CD4-positive, alpha-beta T cell (primary cell): Measurements from ENCODE around the gene TEK. TPM values are rescaled to one million over a fixed set of nuclear protein-coding genes. Genes with fewer than 3 reads are reported as not detected.

Experiments
- ATAC-seq: fragments of 200-7000 bp; cut with Tn5 transposase; one replicate; pipeline ENCODE4 v1.10.0; 2022; ENCODE audit warnings: mild to moderate bottlenecking; ENCODE audit not compliant: poor library complexity
- CTCF ChIA-PET: fragments of 350-600 bp; sonication (Branson Sonifier 250); formaldehyde crosslinking; loops from one replicate; lab custom pipeline; 2021; ENCODE audit warnings: antibody characterized with exemption, inconsistent platforms; lab: Charles Lee
- POLR2A ChIA-PET: fragments of 350-600 bp; sonication (Branson Sonifier 250); formaldehyde crosslinking; loops from one replicate; lab custom pipeline; 2021; ENCODE audit warnings: antibody characterized with exemption, inconsistent platforms; lab: Charles Lee
- DNase-seq, 14 experiments: peaks; one replicate each; pipeline ENCODE4 v3.0.0-alpha.2; 2013 to 2020; ENCODE audit warnings: mixed read lengths in 2 of 14
- H3K27ac ChIP-seq, 2 donors: one replicate each; pipeline versions ENCODE4 v1.5.1 to v1.7.0; 2013; ENCODE audit warnings: low read length in 2 of 2, low read depth in 1 of 2, mild to moderate bottlenecking in 1 of 2
- H3K27me3 ChIP-seq, 2 experiments: 1 replicate in 1 of 2; 2 replicates in 1 of 2; pipeline versions ENCODE4 v1.6.1 to v1.7.0; 2013; ENCODE audit warnings: low read length in 2 of 2, control low read depth in 1 of 2, mild to moderate bottlenecking in 1 of 2, moderate library complexity in 1 of 2; ENCODE audit not compliant: insufficient read depth in 2 of 2, control insufficient read depth in 1 of 2
- H3K36me3 ChIP-seq: one replicate; pipeline ENCODE4 v1.6.1; 2013; ENCODE audit warnings: low read length, control low read depth; ENCODE audit not compliant: insufficient read depth
- H3K4me1 ChIP-seq: one replicate; pipeline ENCODE4 v1.6.1; 2013; ENCODE audit warnings: low read length, control low read depth; ENCODE audit not compliant: insufficient read depth
- H3K4me3 ChIP-seq: one replicate; pipeline ENCODE4 v1.5.1; 2013; ENCODE audit warnings: mild to moderate bottlenecking, low read length, moderate library complexity
- H3K9me3 ChIP-seq, 2 experiments: 1 replicate in 1 of 2; 2 replicates in 1 of 2; pipeline versions ENCODE4 v1.6.1 to v1.7.0; 2013; ENCODE audit warnings: low read length in 2 of 2, mild to moderate bottlenecking in 2 of 2, control low read depth in 1 of 2, moderate library complexity in 1 of 2; ENCODE audit not compliant: control insufficient read depth in 1 of 2, insufficient read depth in 1 of 2
- H3K27ac Mint-ChIP-seq: one replicate; pipeline ENCODE4 v1.8.0; 2020; ENCODE audit warnings: mixed read lengths
- H3K27me3 Mint-ChIP-seq: one replicate; pipeline ENCODE4 v1.8.0; 2021; ENCODE audit warnings: mixed read lengths
- H3K36me3 Mint-ChIP-seq: one replicate; pipeline ENCODE4 v1.8.0; 2021; ENCODE audit warnings: low read depth, mixed read lengths
- H3K4me1 Mint-ChIP-seq: one replicate; pipeline ENCODE4 v1.8.0; 2021; ENCODE audit warnings: low read depth, mixed read lengths
- H3K4me3 Mint-ChIP-seq: one replicate; pipeline ENCODE4 v1.8.0; 2020; ENCODE audit warnings: mild to moderate bottlenecking, mixed read lengths
- H3K9me3 Mint-ChIP-seq: one replicate; pipeline ENCODE4 v1.8.0; 2020; ENCODE audit warnings: mixed read lengths
- intact Hi-C, 2 experiments: fragments of 100-400 bp; cut with DNase I in 1 of 2; cut with micrococcal nuclease in 1 of 2; formaldehyde crosslinking; loops; one replicate each; pipeline versions ENCODE4 v1.15.1 to v1.9.0; 2023 to 2025; cut with DNase I, micrococcal nuclease
- total RNA-seq, 174 experiments: library from RNA in 2 of 174; stranded (reverse) in 2 of 174; gene quantifications; one replicate each; pipeline ENCODE4 v1.2.3 and lab custom pipeline; 2021 to 2026
- TF ChIP-seq, protein P1 (sequence below): fragments of 200-600 bp; IDR thresholded peaks from one replicate; pipeline ENCODE4 v1.8.0; 2022; ENCODE audit warnings: antibody characterized with exemption, mild to moderate bottlenecking

The TEK gene
- total RNA-seq, 2 experiments from 2014 or later: not detected

DNA sequence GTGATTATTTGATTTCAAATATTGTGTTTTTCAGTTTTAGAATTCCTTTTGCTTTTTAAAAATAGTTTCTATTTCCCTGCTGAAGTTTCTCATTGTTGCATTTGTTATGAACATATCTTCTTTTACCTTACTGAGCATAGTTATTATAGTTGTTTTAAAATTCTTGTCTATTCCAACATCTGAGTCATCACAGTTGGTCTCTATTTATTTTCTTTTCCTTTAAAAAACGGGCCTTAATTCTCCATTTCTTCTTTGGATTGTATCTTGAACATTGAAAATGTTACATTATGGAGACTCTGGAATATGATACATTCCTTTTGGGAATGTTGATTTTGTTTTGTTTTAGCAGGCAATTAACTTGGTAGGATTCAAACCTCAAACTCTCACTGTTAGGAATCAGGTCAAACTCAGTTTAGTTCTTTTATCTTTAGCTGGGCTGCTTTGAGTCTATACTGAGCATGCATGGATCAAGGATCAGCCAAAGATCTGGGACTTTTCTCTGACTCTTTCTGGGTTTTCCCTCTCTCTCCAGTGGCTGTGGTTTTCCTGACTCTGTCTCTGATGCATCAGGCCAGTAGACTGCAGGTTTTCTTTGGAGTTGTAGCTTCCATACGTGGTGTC lies 70.3 kb downstream of the TEK start:
- ATAC-seq: no peak
- Mint-ChIP-seq H3K4me1 (no peaks in the 10 kb centered on the region), H3K27ac (no peak overlapping the region), H3K27me3 (peaks cover 7% of the 10 kb centered on the region), H3K9me3 (peaks cover 3% of the 10 kb centered on the region), H3K36me3 (no peaks in the 10 kb centered on the region), H3K4me3 (no peak overlapping the region)
- H3K36me3 ChIP-seq: no peaks in the 10 kb centered on the region
- H3K27me3 ChIP-seq: no peaks in the 10 kb centered on the region
- CTCF ChIA-PET: no interaction called here
- intact Hi-C loops: no loop called here
- H3K27ac ChIP-seq: no peak overlapping the region
- POLR2A ChIA-PET: no interaction called here
- TF ChIP-seq, protein P1, sequence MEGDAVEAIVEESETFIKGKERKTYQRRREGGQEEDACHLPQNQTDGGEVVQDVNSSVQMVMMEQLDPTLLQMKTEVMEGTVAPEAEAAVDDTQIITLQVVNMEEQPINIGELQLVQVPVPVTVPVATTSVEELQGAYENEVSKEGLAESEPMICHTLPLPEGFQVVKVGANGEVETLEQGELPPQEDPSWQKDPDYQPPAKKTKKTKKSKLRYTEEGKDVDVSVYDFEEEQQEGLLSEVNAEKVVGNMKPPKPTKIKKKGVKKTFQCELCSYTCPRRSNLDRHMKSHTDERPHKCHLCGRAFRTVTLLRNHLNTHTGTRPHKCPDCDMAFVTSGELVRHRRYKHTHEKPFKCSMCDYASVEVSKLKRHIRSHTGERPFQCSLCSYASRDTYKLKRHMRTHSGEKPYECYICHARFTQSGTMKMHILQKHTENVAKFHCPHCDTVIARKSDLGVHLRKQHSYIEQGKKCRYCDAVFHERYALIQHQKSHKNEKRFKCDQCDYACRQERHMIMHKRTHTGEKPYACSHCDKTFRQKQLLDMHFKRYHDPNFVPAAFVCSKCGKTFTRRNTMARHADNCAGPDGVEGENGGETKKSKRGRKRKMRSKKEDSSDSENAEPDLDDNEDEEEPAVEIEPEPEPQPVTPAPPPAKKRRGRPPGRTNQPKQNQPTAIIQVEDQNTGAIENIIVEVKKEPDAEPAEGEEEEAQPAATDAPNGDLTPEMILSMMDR: no peak
- no peak for DNase-seq
- no peaks in the 10 kb centered on the region for H3K4me1 ChIP-seq
- H3K9me3 ChIP-seq: peaks cover 0 to 4% of the 10 kb centered on the region in 2 experiments
- no peak overlapping the region for H3K4me3 ChIP-seq

DNA sequence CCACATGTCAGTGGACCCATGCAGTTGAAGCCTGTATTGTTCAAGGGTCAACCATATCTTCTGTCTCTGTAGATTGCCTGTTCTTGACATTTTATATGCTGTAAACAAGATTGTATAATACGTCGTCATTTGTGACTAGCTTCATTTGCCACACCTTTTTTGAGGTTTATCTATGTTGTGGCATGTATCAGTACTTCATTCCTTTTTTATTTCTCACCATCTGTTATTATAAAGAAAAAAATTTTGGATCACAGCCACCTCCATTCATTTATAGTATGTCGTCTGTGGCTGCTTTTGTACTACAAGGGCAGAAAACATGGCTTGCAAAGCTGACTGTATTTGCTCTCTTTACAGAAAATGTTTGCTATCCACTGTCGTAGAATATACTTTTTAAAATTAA lies 72.4 kb downstream of the TEK start:
- H3K9me3 Mint-ChIP-seq: peaks cover 3% of the 10 kb centered on the region
- no peak overlapping the region for H3K27ac Mint-ChIP-seq
- TF ChIP-seq, protein P1: no peak
- ChIA-PET POLR2A (no interaction called here), CTCF (no interaction called here)
- no peak overlapping the region for H3K4me3 ChIP-seq
- H3K27ac ChIP-seq: no peak overlapping the region
- no peaks in the 10 kb centered on the region for H3K27me3 ChIP-seq
- no peak overlapping the region for H3K4me3 Mint-ChIP-seq
- H3K36me3 Mint-ChIP-seq: no peaks in the 10 kb centered on the region
- no peaks in the 10 kb centered on the region for H3K4me1 ChIP-seq
- DNase-seq: no peak
- H3K4me1 Mint-ChIP-seq: no peaks in the 10 kb centered on the region
- no peaks in the 10 kb centered on the region for H3K36me3 ChIP-seq
- intact Hi-C loops: no loop called here
- H3K9me3 ChIP-seq: peaks cover 0 to 4% of the 10 kb centered on the region in 2 experiments
- peaks cover 11% of the 10 kb centered on the region for H3K27me3 Mint-ChIP-seq
- no peak for ATAC-seq

DNA sequence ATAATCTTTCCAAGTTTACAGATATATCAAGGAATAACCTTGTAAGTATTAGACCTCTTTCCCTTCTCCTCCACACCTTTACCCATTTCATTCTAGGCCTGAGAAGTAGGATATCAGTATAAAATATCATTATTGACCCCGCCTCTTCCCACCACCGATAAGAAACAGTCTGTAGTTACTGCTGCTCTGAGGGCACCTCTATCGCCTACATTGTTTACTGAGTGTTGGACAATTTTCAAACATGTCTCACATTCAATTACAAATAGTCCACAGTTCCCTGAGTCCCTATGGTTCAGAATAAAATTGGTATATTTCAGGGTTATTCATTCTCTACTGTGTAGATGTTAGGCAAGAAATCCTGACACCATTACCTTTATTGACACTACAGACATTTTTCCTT lies 73.4 kb downstream of the TEK start:
- Mint-ChIP-seq H3K36me3 (no peaks in the 10 kb centered on the region), H3K4me3 (no peak overlapping the region), H3K4me1 (no peaks in the 10 kb centered on the region), H3K27ac (no peak overlapping the region), H3K9me3 (peaks cover 3% of the 10 kb centered on the region), H3K27me3 (peaks cover 11% of the 10 kb centered on the region)
- no peaks in the 10 kb centered on the region for H3K4me1 ChIP-seq
- POLR2A ChIA-PET: no interaction called here
- TF ChIP-seq, protein P1: no peak
- intact Hi-C loops: no loop called here
- DNase-seq: no peak
- CTCF ChIA-PET: no interaction called here
- peaks cover 0 to 2% of the 10 kb centered on the region in 2 experiments for H3K9me3 ChIP-seq
- H3K27me3 ChIP-seq: no peaks in the 10 kb centered on the region
- H3K36me3 ChIP-seq: no peaks in the 10 kb centered on the region
- H3K4me3 ChIP-seq: no peak overlapping the region
- no peak overlapping the region for H3K27ac ChIP-seq
- ATAC-seq: no peak
